Measurements from ENCODE around the gene SLC30A9. TPM values are rescaled to one million over a fixed set of nuclear protein-coding genes. Genes with fewer than 3 reads are reported as not detected.

SLC30A9 gene
- total RNA-seq, 2 donors from 2014 or later = 61.4 to 71.6 TPM

GRCh38 chr4:41994461-41994985 lies 4.2 kb downstream of the SLC30A9 start:
- Histone ChIP-seq H3K27me3 (replicated peaks; ENCODE audit: insufficient read depth) (no peaks in the 10 kb centered on the region), H3K36me3 (no peaks in the 10 kb centered on the region), H3K9me3 (no peaks in the 10 kb centered on the region), H3K27ac (no peak overlapping the region), H3K4me1 (replicated peaks) (no peaks in the 10 kb centered on the region), H3K4me3 (no peak overlapping the region)
- TF ChIP-seq POLR2AphosphoS5 (IDR thresholded peaks at IDR 0.05) = no peak
- TF ChIP-seq, protein P1, sequence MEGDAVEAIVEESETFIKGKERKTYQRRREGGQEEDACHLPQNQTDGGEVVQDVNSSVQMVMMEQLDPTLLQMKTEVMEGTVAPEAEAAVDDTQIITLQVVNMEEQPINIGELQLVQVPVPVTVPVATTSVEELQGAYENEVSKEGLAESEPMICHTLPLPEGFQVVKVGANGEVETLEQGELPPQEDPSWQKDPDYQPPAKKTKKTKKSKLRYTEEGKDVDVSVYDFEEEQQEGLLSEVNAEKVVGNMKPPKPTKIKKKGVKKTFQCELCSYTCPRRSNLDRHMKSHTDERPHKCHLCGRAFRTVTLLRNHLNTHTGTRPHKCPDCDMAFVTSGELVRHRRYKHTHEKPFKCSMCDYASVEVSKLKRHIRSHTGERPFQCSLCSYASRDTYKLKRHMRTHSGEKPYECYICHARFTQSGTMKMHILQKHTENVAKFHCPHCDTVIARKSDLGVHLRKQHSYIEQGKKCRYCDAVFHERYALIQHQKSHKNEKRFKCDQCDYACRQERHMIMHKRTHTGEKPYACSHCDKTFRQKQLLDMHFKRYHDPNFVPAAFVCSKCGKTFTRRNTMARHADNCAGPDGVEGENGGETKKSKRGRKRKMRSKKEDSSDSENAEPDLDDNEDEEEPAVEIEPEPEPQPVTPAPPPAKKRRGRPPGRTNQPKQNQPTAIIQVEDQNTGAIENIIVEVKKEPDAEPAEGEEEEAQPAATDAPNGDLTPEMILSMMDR (IDR thresholded peaks at IDR 0.05) = no peak
- TF ChIP-seq POLR2A (IDR thresholded peaks at IDR 0.05) = no peak
- DNase-seq (ENCODE audit: low spot score) = no peak
- 94% methylated on average over 3 of the region's 3 CpGs for WGBS
- intact Hi-C loops (cut with DNase I) = loop anchor here (5.0 kb wide), 1 partner anchor 57 kb away; the partner anchor contains the start of gene TMEM33

DNA sequence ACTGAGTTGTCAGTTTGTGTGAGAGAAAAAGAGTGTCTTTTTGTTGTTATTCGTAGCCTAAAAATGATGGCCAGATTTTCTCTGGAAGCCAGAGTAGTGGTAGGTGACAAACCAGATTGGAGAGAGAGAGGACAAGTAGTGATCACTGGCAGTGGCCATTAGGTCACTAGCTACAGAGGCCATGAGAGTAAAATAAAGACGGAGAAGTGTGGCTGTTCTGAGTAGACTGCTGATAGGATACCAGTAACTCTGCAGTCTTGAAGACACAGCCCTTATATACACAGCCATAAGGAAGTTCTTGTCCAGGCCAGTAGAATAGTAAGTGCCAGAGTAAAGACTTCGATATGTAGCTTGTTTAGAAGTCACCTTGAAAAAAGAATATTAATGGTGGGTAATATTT lies 7.7 kb downstream of the SLC30A9 start:
- Histone ChIP-seq H3K27me3 (replicated peaks; ENCODE audit: insufficient read depth) (no peaks in the 10 kb centered on the region), H3K9me3 (no peaks in the 10 kb centered on the region), H3K4me3 (no peak overlapping the region), H3K27ac (no peak overlapping the region), H3K4me1 (replicated peaks) (no peaks in the 10 kb centered on the region), H3K36me3 (no peaks in the 10 kb centered on the region)
- TF ChIP-seq POLR2A (IDR thresholded peaks at IDR 0.05) (no peak), POLR2AphosphoS5 (IDR thresholded peaks at IDR 0.05) (no peak)
- TF ChIP-seq, protein P1 (IDR thresholded peaks at IDR 0.05) = no peak
- DNase-seq (ENCODE audit: low spot score) = no peak
- intact Hi-C loops (cut with DNase I) = no loop called here
- 91% methylated on average over 3 of the region's 3 CpGs for WGBS

- intact Hi-C loops (cut with DNase I) = no loop called here
- no peaks in the 10 kb centered on the region for H3K9me3 ChIP-seq
- TF ChIP-seq, protein P1 (IDR thresholded peaks at IDR 0.05) = no peak
- TF ChIP-seq POLR2AphosphoS5 (IDR thresholded peaks at IDR 0.05) = no peak
- TF ChIP-seq POLR2A (IDR thresholded peaks at IDR 0.05) = no peak
- no peaks in the 10 kb centered on the region for H3K4me1 ChIP-seq (replicated peaks)
- no peak overlapping the region for H3K27ac ChIP-seq
- H3K4me3 ChIP-seq = no peak overlapping the region
- no peak for DNase-seq (ENCODE audit: low spot score)
- H3K36me3 ChIP-seq = no peaks in the 10 kb centered on the region
- no peaks in the 10 kb centered on the region for H3K27me3 ChIP-seq (replicated peaks; ENCODE audit: insufficient read depth)
These were observed 9.0 kb downstream of the SLC30A9 start for GRCh38 chr4:41999321-41999720.

- intact Hi-C loops (cut with DNase I) = no loop called here
- WGBS = 96% methylated on average over 3 of the region's 3 CpGs
- DNase-seq (ENCODE audit: low spot score) = no peak
- H3K4me3 ChIP-seq = no peak overlapping the region
- no peak overlapping the region for H3K27ac ChIP-seq
- TF ChIP-seq, protein P1 (IDR thresholded peaks at IDR 0.05) = no peak
- TF ChIP-seq POLR2A (IDR thresholded peaks at IDR 0.05) (no peak), POLR2AphosphoS5 (IDR thresholded peaks at IDR 0.05) (no peak)
- H3K4me1 ChIP-seq (replicated peaks) = no peaks in the 10 kb centered on the region
- H3K9me3 ChIP-seq = no peaks in the 10 kb centered on the region
- H3K27me3 ChIP-seq (replicated peaks; ENCODE audit: insufficient read depth) = no peaks in the 10 kb centered on the region
- H3K36me3 ChIP-seq = no peaks in the 10 kb centered on the region
These were observed 17.9 kb downstream of the SLC30A9 start for GRCh38 chr4:42008011-42008786.

DNA sequence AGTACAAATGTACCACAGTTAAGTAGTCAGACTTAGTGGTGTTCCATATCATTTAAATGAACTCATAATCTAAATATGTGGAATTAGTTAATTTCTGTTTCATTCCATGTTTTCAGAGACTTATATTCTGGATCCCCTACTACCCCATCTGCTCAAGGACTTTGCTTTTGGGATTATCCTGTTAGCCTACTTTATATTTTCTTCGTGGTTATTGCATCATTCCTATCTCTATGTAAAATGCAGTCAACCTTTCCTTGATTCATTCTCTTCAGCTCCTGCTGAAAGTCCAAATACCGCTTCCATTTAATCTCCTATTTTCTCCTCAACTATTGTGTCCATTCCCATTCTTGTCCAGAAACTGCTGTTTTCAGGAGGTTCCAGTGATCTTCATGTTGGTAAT lies 25.1 kb downstream of the SLC30A9 start:
- TF ChIP-seq POLR2A (IDR thresholded peaks at IDR 0.05) (no peak), POLR2AphosphoS5 (IDR thresholded peaks at IDR 0.05) (no peak)
- TF ChIP-seq, protein P1 (IDR thresholded peaks at IDR 0.05) = no peak
- Histone ChIP-seq H3K27me3 (replicated peaks; ENCODE audit: insufficient read depth) (no peaks in the 10 kb centered on the region), H3K4me3 (no peak overlapping the region), H3K27ac (no peak overlapping the region), H3K9me3 (no peaks in the 10 kb centered on the region), H3K36me3 (no peaks in the 10 kb centered on the region), H3K4me1 (replicated peaks) (no peaks in the 10 kb centered on the region)
- WGBS = 96% methylated on average over 2 of the region's 2 CpGs
- DNase-seq (ENCODE audit: low spot score) = no peak
- intact Hi-C loops (cut with DNase I) = no loop called here

Data from prostate gland (tissue), 2 donors.